Endothelial cell of umbilical vein (primary cell): Measurements from ENCODE around the gene FAM181A.

Experiments
- CTCF ChIP-seq, 2 donors: IDR thresholded peaks; 1 replicate in 1 of 2; 2 replicates in 1 of 2; pipeline ENCODE4 v1.5.1; 2011; ENCODE audit warnings: low read length in 2 of 2, mild to moderate bottlenecking in 2 of 2, moderate library complexity in 2 of 2, control low read depth in 1 of 2, inconsistent platforms in 1 of 2, low read depth in 1 of 2; ENCODE audit not compliant: insufficient read depth in 1 of 2; ENCODE audit errors: extremely low read depth in 1 of 2
- FOS ChIP-seq: IDR thresholded peaks from 2 replicates; pipeline ENCODE4 v1.6.1; 2011; ENCODE audit warnings: mild to moderate bottlenecking, low read length, moderate library complexity, borderline replicate concordance; ENCODE audit not compliant: insufficient read depth
- MAX ChIP-seq: IDR thresholded peaks from 2 replicates; pipeline ENCODE4 v1.6.1; 2011; ENCODE audit not compliant: insufficient read depth, insufficient read length
- POLR2A ChIP-seq: IDR thresholded peaks from 2 replicates; pipeline ENCODE4 v1.6.1; 2012; ENCODE audit warnings: low read depth, mild to moderate bottlenecking, control low read depth, low read length
- POLR2AphosphoS5 ChIP-seq: IDR thresholded peaks from 2 replicates; pipeline ENCODE4 v1.6.1; 2012; ENCODE audit warnings: low read depth, mild to moderate bottlenecking, control low read depth, low read length, moderate library complexity; ENCODE audit not compliant: insufficient read depth

- TF ChIP-seq MAX, result no peak
- no peak for TF ChIP-seq FOS
- TF ChIP-seq CTCF (IDR thresholded peaks at IDR 0.05; ENCODE audit: extremely low read depth in 1 of 2, insufficient read depth in 1 of 2, low read depth in 1 of 2, low read length in 2 of 2), result no peak
- TF ChIP-seq POLR2AphosphoS5, result no peak
- TF ChIP-seq POLR2A, result no peak
Observed at GRCh38 chr14:93879362-93879983, 47.7 kb upstream of the FAM181A start.
